Fibroblast of skin of abdomen (primary cell): ENCODE data around the gene VTI1A.

Experiments used
- DNase-seq: peaks from one replicate; pipeline ENCODE4 v3.0.0-alpha.2; 2013

VTI1A gene

GRCh38 chr10:112643600-112644264, 196.7 kb downstream of the VTI1A start:
- no peak for DNase-seq

DNA sequence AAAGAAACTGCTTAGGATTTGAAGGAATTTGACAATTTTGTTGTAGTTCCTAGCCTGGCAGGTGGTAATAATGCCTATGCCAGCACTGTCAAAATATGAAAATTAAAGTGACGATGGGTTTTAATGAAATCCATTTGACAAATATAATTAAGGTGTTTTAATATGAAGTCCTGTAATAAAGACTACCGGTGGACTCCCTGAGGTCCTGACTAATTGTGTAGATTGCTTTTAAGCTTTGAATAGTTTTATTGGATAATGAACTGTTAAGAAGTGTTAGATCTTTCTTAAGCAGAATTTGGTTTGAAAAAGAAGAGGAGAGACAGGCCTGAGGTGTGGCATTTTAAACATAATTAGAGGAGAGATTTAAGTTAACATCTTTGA, 197.2 kb downstream of the VTI1A start:
- DNase-seq: no peak

DNA sequence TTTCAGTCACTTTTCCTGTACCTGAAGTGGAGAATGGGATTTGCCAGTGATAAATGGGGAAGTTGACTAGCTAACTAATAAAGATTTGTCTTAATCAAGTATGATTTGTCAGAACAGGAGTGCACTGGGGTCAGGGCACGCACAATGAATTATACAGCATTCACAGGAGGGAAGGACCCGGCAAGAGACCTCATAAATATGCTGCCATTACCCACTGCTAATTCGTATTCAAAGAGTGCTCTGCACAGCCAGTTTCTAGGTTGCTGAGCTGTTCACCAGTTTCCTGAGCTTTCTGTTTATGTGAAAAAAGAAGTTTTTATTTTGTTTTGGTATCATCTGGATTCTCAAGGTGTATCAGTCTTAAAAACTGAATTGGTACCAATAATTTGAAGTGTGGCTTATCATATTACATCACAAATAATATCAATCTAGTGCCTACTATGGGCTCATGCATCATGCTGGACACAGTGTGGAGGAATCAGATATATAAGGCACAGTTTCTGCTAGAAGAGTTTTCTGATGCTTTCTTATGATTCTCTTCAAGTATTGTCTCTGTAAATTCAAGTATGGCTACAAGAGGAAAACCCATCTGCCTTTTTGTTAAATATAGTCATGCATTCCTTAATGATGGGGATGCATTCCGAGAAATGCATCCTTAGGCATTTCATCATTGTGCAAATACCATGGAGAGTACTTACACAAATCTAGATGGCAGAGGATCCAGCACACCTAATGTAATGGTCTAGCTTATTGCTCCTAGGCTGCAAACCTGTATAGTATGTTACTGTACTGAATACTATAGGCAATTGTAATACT, 202.2 kb downstream of the VTI1A start:
- peak; percentile 69 for DNase-seq

DNA sequence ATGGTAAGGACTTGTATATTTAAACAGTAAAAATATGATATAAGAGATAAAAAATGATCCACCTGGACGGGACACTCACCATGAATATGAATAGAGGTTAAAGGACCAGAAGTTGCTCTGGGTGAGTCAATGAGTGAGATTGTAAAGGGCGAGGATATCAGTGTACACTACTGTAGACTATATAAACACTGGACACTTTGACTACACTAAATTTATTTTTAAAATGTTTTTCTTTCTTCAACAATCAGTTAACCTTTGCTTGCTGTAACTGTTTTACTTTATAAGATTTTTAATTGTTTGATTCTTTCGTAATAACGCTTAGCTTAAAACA, 202.8 kb downstream of the VTI1A start:
- no peak for DNase-seq

GRCh38 chr10:112650588-112651030, 203.6 kb downstream of the VTI1A start:
- DNase-seq: peak; percentile 21

- DNase-seq: no peak
Measured at GRCh38 chr10:112653215-112653614, 206.2 kb downstream of the VTI1A start.

- DNase-seq: no peak
Measured at GRCh38 chr10:112653851-112654250, 206.8 kb downstream of the VTI1A start.

DNA sequence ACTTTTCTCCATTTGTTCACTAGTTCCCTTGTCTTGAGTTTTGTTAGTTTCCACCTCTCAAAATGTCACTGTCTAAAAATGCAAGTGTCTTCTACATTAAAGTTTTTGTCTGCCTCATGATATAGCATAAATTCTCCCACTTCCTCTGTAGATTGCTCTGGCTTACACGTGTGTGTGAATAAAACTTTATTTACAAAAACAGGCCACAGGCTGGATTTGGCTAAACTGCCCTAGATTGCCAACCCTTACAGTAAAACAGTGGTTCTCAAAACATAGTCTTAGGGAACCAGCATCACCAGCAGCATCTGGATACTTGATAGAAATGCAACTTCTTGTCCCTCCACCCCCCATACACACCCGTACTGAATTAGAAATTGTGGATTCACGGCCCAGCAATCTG, 207.8 kb downstream of the VTI1A start:
- DNase-seq: no peak

DNA sequence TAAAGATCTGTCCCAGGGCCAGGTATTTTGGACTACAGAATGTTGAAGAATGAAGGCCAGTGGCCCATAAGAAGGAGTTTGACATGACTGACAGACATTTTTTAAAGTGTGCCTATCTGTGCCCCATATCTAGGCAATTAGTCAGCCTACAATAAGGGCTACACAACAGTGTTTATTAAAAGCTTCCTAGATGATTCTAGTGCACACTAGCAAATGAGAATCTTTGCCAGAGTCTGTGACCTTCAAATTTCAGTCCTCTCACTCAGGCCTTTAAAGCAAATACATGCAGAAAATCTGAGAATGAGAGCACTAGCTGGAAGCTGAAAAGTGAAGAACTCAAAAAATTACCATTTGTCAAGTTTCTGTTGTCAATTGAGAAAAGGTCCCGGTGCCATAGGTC, 208.7 kb downstream of the VTI1A start:
- DNase-seq: no peak

DNA sequence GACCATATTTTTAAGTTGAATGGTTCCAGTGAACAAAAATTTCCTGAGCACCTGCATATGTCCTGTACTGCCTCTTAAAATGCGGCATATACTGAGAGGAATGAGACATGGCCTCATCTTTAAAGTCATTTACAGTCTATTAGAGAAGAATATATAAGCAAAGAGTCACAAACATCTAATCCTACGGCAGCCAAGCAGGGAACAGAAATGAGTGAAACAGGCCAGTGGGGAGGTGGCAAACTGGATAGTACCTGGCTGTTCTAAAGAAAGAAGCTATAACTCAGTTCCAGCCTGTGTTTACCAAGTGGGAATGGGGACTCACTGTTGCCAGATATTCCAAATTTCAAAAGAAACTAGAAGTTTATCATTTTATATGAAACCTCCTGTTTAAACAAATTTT, 211.4 kb downstream of the VTI1A start:
- no peak for DNase-seq

- peak; percentile 50 for DNase-seq
Measured at GRCh38 chr10:112658900-112659638, 212.1 kb downstream of the VTI1A start.

- peak; percentile 71 for DNase-seq
Measured at GRCh38 chr10:112663234-112664125, 216.5 kb downstream of the VTI1A start.

DNA sequence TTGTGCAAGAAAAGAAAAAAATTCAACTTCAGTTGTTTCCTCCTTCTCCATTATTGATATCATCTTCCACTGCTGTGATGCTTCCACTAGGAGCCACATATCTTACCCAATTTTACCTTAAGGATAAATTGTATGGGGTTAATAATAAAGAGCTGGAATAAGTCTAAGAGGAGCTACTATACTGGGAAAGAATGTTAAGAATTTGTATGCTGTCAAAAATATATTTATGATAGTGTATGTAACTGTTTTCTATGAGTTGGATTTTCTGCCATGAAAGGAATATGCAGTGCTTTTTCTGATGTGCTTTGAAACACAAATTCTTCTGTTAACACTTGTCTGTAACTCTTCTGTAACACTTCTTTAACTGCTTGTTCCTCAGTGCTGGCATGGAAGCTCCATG, 219.1 kb downstream of the VTI1A start:
- peak; percentile 35 for DNase-seq

DNA sequence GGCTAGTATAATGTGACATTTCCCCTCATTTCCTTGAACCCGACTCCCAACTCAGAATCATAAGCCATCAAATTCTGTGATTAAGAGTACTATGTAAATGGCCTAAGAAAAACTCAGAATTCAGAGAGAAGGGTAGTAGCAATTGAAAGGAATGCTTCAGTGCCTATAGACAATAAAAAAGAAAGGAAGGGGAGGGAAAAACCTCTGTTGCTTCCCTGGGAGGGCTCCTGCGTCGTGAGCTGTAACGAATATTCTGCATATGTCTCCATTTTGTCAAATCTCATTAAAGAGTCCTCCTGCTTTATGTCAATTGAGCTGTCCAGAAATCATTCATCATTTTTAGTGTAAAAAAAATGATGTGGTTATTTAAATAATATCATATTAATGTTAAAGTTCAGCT, 223.0 kb downstream of the VTI1A start:
- DNase-seq: no peak

- no peak for DNase-seq
Measured at GRCh38 chr10:112671743-112672142, 224.7 kb downstream of the VTI1A start.

DNA sequence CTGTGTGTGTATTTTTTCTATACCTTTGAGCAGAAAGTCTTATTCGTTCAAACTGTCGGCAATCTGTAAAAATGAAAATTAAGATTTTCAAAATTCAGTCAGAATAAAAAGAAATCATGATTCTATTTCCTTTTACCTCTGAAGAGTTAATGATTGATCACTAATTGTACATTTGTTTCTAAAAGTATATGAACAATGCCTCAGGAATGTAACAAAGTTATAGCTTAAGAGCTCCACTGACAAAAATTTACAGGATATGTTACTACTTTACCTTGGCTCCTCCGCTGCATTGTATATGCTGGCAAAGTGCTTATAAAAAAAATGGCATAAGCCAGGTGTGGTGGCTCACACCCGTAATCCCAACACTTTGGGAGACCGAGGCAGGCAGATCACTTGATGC, 225.7 kb downstream of the VTI1A start:
- no peak for DNase-seq

- no peak for DNase-seq
Measured at GRCh38 chr10:112675560-112676083, 228.6 kb downstream of the VTI1A start.

DNA sequence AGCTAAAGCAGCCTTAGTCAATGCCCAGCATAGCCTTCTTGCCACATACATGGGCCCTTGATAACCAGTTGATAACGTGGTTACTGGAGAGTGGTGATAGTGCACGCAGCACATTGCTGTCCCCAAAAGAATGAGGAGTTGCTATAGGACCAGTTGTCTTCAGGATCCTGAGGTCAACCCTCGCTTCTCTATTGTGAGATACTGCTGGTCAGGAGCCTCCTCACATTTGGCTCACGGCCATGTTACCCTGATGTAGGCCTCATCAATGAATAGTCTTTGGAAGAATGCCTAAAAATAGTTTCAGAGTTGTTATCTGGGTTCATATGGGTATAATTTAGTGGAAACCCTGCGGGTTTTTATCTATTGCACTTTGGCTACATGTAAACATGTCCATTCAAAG, 230.7 kb downstream of the VTI1A start:
- no peak for DNase-seq

DNA sequence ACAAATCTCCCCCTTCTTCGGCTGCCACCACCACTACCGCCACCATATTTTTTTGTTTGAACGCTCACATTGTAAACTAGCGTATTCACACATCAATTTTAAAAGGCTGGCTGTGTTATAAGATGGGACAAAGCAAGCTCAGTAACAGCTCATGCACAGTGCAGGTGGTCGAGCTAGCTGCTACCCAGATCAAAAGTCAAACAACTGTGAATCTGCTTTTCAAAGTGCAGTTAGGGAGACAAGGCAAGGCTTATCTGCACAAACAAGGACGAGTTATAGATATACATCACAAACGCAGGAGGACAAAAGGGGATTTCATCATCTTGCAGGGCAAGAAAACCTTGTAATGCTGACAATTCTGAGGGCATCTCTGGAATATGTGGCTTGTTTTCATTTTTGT, 231.6 kb downstream of the VTI1A start:
- no peak for DNase-seq

DNA sequence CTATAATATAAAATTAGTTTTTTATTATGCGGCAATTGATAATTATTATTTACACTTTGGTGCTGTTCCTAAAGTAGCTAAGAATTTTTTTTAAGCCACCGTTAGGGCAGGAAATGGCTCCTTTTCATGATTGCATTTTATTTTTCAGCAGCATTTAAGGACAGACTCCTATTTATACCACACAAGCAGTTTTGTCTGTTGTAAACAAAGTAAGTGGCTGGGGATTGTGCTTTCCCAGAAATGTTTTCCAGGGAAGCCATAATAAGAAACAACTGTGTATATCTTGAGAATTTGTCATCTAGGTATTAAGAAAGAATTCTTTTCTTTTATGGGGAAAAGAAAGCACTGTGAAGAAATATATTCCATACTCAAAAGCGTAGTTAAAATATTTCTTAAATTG, 232.0 kb downstream of the VTI1A start:
- DNase-seq: no peak

DNA sequence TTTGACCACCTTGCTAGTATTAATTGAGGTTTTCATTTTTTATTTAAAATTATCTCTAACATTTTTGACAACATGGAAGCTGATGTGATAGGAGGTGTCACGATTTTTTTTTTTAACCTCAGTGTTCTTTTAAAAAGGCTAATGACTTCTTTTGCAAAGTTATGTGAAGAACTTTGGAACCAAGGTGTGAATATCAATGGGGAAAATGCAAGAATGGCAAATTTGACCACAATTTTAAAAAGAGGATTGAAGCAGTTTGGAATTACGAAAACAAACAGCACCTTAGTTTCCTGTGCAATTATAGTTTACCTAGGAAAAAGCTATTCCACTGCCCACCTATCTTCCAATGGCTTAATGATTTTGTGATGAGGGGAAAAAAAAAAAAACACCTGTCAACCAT, 232.4 kb downstream of the VTI1A start:
- no peak for DNase-seq

- DNase-seq: no peak
Measured at GRCh38 chr10:112680586-112680985, 233.6 kb downstream of the VTI1A start.
